HS-5 (cell line): ENCODE data around the gene OMA1.
"Not testable (repeated sequence)": the region's sequence is repeated elsewhere in the genome, so short reads cannot be mapped to it uniquely, and the experiment has no call there.

Experiments used
- DNase-seq: peaks from one replicate; pipeline ENCODE4 v3.0.0-alpha.2; 2012; ENCODE audit warnings: low read depth

OMA1 gene

DNA sequence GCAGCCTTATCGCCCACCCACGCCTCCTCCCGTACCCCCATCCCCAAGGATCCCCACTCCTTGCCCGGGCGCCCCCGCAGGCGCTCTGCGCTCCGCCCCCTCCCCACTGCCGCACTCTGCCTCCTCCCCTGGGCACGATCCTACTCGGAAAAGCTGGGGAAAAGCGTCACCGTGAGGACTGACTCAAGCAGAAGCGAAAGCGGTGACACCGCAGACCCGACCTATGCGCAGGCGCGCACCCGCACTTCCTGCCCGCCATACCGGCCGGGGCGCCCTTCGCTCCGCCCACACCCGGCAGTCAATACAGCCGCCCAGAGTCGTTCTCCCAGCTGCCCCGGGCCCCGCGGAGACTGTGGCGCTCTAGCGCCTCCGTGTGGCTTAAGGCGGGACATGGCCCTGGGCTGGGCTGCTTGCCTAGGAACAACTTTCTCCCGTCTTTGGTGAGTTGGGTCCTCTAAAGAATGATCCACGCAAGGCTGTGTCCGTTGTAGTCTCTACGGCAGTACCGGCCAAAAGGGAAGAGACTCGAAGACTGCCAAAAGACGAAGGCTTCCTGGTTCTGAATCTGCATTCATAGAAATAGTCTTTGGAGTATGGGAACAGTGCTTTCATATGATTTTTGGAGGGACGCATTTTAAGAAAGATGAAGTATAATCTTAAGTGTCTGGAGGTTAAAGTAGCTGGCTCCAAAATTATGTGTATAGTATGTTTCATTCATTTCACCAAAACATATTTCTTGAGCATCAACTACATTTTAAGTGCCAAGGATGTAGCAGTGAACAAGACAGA is at the start of gene OMA1:
OMA1 (minus strand) TSS at position 207 of the 789 bp plus-strand sequence. CDS start 7,432 bp downstream, outside the sequence.
- DNase-seq = peak; percentile 84

DNA sequence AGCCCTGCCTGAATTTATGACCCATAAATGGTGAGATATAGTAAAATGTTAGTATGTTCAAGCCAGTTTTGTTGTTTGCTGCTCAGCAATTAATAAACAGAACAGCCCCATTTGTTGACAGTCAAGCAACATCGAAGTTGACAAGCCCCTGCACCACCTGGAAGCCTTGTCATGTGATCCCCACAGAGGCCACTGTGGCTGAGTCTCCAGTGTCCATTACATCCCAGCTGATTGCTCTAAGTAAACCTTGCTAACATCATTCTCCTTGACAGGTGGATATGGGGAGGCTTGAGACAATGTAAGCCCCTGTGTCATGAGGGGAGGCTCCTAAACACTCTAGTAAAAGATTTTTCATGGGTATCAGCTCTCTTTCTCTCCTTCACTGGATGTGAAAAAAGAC is 48.0 kb upstream of the OMA1 start:
- DNase-seq = no peak

DNA sequence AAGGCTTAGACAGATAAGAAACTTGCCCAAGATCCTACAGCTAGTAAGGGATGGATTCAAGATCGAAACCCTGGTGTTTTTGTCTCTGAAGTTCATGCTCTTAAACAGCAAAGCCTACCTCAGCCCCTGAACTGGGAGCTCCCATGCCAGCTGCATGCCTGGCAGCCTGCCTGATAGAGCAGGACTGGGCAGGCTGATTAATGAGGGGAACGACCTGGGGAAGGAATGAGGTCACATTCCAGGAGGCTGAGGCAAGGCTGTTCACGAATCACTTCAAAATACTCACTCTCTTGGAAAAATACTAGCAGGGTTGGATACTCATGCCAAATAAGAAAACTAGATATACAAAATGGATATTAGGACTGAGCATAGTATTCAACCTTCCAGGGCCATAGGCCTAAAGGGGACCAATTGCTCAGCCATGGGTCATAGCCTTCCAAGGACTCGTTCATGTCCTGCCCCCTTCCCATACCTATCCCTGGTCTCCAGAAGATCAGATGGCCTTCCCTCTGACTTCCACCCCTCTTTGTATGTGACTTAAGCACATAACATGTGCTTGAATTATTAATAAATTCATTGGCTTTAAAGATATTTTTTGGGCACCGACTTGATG is 46.1 kb upstream of the OMA1 start:
- peak; percentile 85 for DNase-seq

DNA sequence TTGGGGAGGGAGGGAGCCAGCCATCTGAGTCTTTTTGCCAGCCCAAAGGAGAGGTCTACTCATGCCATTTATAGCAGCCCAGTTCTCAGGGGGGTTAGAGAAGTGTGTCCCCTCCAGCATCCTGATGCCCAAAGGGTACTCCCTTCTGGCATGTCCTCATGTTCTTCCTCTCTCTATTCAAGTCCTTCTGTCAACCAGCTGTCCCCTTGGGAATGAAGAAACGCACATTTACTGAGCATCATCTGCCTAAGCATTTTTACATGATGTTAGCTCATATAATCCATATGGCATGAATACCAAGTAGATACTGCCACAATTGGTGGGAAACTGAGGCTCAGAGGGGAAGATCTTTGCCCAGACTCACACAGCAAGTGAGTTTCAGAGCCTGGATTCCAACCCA is 45.3 kb upstream of the OMA1 start:
- DNase-seq = no peak

DNA sequence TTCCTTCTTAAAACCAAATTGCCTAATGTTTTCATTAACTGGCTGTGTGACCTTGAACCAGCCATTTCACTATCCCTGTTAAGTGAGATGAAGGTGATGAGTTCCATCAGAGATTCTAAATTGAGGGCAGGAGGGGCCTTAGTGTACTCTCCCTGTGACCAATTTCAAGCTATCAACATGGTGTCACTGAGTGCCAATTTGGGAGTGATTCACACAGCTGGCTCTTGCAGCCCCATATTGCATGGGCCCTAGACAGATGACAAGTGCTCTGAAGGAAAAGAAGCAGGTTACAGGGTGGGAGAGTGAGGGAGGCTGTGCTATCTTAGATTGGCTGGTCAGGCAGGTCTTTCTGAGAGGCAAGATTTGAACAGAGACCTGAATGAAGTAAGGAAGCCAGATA is 43.5 kb upstream of the OMA1 start:
- DNase-seq = no peak

DNA sequence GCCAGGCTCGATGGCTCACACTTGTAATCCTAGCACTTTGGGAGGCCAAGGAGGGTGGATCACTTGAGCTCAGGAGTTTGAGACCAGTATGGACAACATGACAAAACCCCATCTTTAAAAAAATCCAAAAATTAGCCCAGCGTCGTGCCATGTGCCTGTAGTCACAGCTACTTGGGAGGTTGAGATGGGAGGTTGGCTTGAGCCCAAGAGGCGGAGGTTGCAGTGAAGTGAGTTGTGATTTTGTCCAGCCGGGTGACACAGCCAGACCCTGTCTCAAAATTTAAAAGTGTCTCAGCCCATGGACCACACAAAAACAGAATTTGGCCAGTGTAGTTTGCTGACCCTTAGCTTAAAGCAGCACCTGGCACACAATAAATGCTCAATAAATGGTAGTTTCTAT is 41.9 kb upstream of the OMA1 start:
- no peak for DNase-seq

DNA sequence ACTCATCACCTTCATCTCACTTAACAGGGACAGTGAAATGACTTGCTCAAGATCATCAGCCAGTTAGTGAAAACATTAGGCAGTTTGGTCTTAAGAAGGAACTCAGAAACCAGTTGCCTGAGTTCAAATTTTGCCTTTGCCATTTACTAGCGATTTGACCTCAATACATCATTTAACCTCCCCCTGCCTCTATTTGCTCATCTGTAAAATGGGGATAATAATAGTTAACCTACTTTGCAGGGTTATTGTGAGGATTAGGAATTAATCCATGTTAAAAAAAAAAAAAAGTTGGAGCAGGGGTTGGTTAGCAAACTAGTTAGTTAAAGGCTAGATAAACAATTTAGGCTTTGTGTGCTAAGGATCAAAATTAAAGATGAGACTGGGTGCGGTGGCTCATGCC is 41.1 kb upstream of the OMA1 start:
- no peak for DNase-seq

DNA sequence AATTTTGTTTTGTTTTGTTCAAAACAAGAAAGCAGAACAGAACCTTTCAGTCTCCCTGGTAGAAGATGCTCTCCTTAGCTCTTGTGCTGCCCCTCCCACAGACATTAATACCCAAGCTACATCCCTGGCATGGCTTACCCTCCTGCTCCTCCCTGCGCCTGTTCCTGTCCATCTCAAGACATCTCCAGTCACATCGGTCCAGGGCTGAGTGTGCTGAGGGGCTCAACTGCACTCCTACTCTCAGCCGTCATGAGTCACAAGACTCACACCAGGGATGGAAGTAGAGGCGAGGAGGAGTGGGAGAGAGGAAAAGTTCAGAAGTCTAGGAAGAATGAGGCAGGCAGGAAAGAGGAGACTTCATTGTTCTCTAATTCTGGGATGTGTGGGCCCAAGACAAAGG is 39.7 kb upstream of the OMA1 start:
- DNase-seq = no peak

DNA sequence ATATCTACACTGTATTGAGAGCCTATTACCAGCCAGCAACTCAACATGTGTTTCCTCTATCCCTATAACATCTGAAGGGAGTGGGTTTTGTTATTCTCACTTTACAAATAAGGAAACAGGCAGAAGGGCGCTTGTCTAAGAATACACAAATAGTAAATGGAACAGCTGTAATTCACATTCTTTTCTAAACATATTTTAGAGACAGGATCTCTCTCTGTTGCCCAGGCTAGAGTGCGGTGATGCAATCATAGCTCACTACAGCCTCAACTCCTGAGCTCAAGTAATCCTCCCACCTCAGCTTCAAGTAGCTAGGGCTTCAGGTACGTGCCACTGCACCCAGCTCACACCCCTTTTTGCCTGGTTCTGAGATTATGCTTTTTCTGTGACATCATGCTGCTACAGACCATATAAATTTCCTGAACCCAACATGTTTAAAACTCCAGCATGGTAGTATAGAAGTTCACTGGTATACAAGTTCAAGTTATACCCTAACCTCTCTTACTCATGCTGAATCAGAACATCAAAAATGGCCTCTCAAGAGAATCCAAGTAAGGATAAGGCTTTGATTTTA is 39.1 kb upstream of the OMA1 start:
- DNase-seq = no peak

DNA sequence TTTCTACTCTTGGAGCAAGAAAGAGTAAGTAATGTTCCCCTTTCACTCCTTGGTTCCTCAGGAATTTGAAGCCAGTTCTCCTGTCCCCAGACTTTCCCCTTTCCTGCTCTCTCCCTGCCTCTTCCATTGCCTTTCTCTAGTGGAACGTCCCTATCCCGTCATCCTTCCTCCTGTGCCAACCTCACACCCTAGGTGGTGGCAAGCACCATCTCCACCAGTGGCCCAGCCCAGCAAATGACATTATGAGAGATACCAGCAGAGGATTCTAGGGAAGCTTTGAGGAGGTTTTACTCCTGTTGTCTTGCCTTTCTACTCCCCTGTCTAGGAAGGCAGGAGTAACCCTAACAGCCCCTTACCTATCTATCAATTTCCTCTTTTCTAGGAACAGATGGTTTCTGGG is 38.6 kb upstream of the OMA1 start:
- no peak for DNase-seq

DNA sequence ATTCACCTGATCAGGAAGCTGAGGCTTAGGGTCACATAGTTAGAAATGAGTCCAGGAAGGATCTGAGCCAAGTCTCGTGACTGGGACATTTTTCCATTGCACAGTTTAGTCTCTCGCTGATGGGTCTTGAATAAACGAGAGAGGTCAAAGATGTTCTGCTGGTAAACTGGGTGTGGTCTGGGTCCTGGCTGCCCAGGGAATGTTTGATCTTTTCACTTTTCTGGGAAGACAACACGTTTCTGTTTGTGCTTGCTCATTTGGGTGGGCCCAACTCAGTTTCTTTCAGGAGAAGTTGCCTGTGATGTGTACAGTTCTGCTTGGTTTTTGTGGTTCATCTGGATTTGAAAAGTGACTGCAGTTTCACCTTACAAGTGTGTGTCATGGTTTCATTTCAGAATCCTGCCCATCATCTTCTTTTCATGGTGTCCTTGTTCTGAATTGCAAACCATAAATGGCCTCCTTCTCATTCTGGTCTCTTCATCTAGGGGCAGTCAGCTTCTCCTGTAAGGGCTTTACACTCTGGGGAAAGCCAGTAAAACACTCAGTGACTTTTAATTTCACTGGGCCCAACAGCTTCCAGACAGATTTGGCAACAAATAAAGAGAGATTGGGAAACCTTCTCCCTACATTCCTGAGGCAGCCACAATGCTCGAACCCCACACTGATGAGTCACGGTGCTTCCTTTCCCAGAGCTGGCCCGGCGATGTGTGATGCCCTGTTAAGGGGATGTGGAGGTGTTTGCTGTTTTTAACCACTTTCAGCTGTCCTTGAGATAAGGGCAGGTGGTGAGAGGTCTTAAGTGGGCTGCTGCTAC is 37.8 kb upstream of the OMA1 start:
- peak; percentile 92 for DNase-seq

DNA sequence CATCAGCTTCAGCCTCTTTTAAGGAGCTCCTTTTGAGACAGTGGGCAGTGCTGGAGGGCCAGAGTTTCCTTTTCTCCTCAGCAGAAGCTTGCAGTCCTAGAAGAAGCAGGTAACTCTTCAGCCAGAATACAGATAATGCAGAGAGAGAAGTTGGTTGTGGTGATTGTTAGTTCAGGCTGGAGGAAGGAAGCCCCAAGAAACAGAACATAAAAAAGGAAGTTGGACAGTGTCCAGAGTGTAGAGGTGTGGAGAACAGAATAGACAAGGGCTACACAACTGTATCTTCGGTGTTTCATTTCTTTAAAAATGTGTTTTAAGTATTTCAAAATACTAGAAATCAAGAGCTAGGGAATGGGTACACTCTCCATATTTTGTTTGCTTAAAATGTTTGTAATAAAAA is 37.0 kb upstream of the OMA1 start:
- no peak for DNase-seq

DNA sequence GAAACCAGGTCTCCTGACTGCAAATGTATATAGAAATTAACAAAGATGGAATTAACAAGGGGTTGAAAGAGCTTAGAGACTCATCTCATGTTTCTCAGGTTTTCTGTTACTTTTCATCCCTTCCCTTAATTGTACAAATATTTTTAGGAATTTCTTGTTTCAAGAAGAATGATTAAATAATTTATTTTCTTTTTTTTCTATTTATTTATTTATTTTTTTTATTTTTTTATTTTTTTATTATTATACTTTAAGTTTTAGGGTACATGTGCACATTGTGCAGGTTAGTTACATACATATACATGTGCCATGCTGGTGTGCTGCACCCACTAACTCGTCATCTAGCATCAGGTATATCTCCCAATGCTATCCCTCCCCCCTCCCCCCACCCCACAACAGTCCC is 35.6 kb upstream of the OMA1 start:
- not testable (repeated sequence) for DNase-seq

DNA sequence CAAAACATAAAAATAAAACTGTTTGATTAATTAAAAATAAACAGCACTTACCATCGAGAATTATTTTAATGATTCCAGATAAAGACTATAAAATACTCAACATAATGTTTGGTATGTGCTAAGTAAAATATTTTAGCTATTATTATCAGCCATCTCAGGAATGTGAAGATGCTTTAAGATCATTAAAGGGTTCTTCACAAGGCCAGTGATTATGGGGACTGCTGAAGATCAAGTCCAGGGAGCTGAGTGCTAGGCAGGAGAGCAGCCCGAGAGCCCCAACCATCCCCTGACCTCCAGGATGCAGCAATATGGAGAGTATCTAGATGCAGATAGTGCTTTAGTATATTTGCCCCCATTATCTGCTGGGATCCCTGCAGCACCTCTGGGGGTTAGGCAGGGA is 35.1 kb upstream of the OMA1 start:
- no peak for DNase-seq

DNA sequence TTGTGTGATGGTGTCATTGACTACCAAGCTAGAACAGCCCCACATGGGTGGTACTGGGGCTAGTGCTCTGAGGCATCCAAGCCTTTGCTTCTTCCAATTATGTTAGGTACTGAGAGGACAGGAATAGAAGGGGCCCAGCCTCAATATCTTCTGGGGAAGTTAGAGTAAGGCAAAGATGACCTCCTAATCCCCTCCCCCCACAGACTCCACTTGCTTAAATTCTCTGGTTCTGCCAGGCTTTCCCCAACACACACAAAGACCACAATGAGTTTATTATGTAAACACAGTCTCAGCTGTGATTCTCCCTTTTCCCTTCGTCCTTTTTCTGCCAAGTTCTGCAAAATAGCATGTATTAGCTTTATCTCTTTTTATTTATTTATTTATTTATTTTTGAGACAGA is 33.7 kb upstream of the OMA1 start:
- no peak for DNase-seq

DNA sequence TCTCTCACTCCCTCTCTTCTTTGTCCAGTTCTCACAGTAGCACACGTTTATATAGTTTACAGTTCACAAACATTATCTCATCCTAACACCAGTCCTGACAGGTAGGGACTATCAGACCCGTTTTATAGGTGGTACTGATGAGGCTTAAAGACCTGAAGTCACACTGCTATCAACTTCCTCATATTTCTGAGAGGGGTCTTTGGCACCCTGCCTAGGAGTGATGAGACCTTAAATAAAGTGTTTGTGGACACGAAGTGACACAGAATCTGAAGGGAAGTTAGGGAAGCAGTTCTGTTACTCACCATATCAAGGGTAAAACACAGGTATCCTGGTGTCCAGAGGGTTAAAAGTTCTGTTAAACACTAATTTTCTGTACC is 31.1 kb upstream of the OMA1 start:
- no peak for DNase-seq

DNA sequence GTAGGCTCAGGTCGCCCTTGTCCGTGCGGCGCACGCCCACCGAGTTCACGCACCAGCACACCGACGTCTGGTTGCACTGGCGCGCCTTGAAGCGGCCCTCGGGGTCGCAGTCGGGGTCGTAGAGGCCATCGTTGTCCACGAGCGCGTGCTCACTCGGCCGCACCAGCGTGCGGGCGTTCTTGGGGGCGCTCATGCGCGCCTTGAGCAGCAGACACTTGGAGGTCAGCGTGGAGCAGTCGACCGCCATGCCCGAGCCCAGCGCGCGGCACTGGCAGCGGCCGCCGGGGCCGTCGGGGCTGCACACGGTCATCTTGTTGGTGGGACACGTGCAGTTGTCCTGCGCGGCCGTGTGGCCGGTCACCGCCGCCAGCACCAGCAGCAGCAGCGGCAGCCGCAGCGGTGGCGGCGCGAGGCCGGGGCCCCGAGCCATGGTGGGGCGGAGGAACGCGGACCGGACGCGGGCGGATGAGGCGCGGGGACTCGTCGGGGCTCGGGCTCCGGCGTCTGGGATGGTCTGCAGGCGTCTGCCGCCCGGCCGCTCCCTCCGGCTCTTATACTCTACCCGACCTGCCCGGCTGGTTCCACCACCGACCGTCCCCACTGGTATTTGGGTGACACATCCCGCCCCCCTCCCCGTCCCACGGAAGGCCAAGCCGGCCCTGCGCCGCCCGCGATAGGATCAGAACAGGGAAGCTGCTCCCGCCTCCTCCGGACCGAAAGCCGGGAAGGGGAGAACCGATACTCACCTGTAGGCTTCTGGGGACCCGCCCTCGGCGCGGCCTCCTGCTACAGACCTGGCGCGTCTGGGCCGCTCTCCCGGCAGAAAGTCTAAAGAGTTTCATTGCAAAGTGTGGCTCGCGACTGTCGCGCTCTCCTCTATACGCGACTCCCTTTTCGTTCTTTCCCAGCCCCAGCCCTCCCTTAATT is 30.5 kb upstream of the OMA1 start, which contains the start of gene TACSTD2:
TACSTD2 (minus strand) TSS at position 526 of the 927 bp plus-strand sequence; CDS start at position 430, 96 bp downstream.
- no peak for DNase-seq

DNA sequence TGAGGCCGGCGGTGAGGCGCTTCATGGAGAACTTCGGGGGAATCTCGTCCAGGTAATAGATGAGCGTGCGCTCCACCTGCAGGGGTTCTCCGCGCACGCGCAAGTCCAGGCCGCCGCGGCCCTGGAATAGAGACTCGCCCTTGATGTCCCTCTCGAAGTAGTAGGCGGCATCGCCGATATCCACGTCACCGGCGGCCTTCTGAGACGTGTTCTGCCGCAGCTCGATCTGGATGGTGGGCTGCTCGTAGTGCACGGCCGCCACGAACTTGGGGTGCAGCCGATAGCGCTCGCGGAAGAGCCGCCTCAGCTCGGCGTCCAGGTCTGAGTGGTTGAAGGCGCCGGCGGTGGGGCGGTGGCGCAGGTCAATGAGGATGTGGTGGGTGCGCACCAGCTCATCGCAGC is 29.8 kb upstream of the OMA1 start:
- no peak for DNase-seq

DNA sequence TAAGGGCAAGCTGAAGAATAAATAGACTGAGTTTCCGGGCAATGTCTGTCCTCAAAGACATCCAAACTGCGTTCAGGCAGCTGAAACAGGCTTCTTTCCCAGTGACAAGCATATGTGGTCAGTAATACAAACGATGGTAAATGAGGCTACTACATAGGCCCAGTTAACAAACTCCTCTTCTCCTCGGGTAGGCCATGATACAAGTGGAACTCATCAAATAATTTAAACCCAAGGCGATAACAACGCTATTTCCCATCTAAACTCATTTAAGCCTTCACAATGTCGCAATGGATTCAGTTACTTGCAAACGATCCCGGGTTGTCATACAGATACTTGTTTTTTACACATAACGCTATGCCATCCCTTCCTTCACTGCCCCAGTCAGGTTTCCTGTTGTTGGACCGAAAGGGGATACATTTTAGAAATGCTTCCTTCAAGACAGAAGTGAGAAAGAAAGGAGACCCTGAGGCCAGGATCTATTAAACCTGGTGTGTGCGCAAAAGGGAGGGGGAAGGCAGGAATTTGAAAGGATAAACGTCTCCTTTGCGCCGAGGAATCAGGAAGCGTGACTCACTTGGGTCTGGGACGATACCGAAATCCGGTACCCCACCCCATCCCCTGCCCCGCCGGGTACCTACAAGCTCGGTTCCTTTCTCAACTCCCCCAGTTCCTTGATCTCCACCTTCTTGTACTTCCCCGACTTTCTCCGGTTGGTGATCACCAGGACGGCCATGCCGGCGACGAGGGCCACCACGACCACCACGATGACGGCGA is 29.2 kb upstream of the OMA1 start:
- DNase-seq = no peak

DNA sequence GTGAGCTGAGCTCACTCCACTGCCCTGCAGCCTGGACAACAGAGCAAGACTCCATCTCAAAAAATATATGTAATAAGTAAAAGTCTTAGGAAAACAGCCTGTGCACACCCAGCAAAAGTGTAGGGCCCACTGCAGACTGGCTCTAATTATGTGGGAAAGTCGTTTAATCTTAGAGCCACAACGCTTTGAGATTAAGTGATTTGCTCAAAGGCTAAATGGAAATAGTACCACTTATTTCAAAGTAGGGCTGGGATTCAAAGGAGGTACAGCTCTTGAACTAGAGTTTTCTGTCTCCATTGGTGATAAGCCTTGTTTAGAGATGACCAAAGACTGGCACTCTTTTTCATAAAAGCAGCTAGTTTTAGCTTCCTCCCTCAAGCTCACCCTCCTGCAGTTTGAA is 28.3 kb upstream of the OMA1 start:
- no peak for DNase-seq
